HG03442 (cell line): ENCODE measurements around the gene NPHP3.

Source experiments
- ATAC-seq: cut with Tn5 transposase; IDR thresholded peaks from one replicate; pipeline ENCODE4 v1.9.1; 2021; ENCODE audit warnings: mild to moderate bottlenecking, moderate library complexity; ENCODE audit not compliant: unreplicated experiment

Gene NPHP3

GRCh38 chr3:132703733-132704132 lies 18.5 kb downstream of the NPHP3 start:
- ATAC-seq = no peak

- no peak for ATAC-seq
These were observed 26.8 kb downstream of the NPHP3 start for GRCh38 chr3:132695422-132695821.

DNA sequence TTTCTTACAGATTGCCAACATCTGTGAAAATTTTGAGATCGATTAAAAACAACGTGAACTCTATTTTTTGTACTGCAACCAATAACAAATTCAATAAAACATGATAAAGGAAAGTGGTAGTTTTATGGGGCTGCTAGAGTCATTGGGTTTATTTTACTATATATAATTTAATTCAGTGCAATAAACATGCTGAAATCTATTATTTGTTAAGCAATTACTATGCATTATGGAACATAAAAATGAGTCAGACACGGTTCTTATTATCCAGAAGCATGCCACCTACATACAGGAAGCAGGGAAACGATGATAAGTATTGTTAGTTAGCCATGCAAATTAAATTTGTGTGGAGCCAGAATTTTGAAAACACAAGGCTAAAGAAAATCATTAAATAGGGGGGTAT lies 27.2 kb downstream of the NPHP3 start:
- ATAC-seq = no peak

GRCh38 chr3:132690040-132690439 lies 32.2 kb downstream of the NPHP3 start:
- no peak for ATAC-seq

GRCh38 chr3:132682201-132682600 lies 40.0 kb downstream of the NPHP3 start:
- ATAC-seq = no peak

DNA sequence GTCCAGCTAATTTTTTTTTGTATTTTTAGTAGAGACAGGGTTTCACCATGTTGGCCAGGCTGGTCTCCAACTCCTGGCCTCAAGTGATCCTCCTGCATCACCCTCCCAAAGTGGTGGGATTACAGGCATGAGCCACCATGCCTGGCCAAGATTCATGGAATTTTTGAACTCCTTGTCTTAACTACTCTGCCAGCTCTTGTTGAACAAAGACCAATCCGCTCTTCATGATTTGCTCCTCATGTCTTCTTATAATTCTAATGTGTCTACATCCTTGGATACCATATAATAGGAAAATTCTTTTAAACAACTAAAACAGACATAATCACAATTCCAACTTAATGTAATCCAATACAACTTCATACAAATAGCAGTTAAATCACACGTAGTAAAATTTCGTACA lies 40.8 kb downstream of the NPHP3 start:
- ATAC-seq = no peak

GRCh38 chr3:132679911-132680310 lies 42.3 kb downstream of the NPHP3 start:
- ATAC-seq = no peak

DNA sequence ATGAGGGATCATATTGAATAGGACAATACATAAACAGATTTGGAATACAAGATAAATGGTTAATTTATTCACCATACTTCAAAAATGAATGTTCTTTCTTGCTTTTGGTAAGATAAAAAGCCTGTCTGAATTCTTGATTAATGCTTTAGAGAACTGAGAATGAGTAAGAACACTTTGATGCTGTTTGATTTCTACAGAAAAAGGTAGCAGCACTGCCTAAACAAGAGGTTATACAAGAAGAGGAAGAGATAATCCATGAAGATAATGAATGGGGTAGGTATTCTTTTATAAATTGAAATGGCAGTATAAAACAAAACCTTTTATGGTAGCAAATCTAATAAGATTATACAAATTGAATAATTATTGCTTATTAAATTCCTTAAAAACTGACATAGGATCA lies 46.8 kb downstream of the NPHP3 start:
- ATAC-seq = no peak

DNA sequence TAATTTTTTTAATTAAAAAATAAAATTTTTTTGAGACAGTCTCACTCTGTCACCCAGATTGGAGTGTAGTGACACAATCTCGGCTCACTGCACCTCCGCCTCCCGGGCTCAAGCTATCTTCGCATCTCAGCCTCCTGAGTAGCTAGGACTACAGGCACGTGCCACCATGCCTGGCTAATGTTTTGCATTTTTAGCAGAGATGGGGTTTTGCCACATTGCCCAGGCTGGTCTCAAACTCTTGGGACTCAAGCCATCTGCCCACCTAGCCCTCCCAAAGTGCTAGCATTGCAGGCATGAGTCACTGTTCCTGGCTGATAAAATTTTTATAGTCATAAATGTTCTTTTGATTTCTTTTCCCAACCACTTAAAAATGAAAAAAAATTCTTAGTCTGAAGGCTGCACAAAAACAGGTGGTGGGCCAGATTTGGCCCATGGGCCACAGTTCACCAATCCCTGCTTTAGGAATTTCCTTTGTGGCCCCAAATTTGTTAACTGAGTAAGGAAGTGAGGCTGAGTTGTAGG lies 52.9 kb downstream of the NPHP3 start:
- no peak for ATAC-seq

GRCh38 chr3:132665230-132665745 lies 56.9 kb downstream of the NPHP3 start:
- ATAC-seq = no peak

- no peak for ATAC-seq
These were observed 60.0 kb downstream of the NPHP3 start for GRCh38 chr3:132662212-132662611.

GRCh38 chr3:132661101-132661500 lies 61.1 kb downstream of the NPHP3 start:
- no peak for ATAC-seq

DNA sequence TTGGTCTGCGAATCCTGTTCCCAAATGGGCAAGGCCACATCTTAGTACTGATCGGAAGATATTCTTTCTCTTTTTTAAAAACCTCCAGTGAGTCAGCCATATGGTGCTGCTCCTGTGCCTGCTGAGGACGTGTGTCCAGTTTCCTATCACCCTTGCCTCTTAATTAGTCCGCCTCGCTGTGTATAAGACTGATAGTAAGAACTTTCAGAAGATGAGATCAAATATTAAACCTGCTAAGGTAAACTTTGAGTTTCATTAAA lies 61.5 kb downstream of the NPHP3 start:
- ATAC-seq = no peak

DNA sequence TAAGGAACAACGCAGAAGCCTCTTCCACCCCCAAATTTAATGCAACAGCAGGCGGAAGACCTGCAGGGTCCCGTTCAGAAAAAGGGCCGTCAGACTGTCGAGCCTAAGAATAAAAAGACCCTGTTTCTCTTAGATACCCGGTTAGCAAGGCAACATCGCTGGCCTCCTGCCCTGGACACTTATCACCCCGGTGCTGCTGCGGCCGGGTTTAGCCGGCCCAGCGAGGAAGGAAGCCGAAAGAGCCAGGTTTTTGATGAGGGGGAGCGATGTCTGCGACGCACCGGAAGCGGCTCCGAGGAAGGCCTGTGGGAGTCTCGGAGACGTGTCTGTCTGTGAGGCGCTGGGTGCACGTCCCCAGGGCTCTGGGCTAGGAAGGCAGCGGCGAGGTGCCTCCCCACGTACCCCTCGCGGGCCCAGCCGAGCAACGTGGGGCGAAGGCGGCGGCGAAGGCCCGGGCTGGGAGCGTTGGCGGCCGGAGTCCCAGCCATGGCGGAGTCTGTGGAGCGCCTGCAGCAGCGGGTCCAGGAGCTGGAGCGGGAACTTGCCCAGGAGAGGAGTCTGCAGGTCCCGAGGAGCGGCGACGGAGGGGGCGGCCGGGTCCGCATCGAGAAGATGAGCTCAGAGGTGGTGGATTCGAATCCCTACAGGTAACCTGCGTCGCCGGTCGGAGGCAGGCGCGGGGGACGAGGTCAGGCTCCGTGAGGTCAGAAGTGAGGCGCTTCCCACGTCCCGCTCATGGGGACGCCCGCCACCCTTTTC lies 62.0 kb downstream of the NPHP3 start, which contains the start of gene UBA5:
Gene UBA5 (plus strand): TSS at position 278 of the 759 bp plus-strand sequence. CDS start 209 bp downstream, at position 487.
- ATAC-seq = peak; percentile 73

GRCh38 chr3:132659365-132660051 lies 62.7 kb downstream of the NPHP3 start, which contains the start of gene ACAD11:
Gene ACAD11, minus strand, starts transcription at chr3:132659809. Its CDS starts 58 bp downstream, at chr3:132659751.
- peak; percentile 51 for ATAC-seq

DNA sequence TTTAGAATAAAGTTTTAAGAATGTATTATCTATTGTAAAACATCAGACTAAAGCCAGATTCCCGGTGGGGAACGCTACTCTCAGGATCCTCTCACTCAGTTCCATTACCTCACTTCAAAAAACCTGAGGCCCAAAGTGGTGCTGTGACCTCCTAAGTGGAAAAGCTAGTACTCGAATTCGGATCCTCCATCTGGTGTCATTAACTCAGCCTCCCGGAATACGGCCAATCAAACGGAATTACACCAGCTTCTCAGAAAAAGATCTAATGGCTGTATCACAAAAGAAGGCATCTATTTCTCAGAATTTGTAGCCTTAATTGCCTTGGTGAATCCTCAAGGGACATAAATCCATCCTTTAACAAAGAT lies 63.2 kb downstream of the NPHP3 start:
- ATAC-seq = peak; percentile 7

DNA sequence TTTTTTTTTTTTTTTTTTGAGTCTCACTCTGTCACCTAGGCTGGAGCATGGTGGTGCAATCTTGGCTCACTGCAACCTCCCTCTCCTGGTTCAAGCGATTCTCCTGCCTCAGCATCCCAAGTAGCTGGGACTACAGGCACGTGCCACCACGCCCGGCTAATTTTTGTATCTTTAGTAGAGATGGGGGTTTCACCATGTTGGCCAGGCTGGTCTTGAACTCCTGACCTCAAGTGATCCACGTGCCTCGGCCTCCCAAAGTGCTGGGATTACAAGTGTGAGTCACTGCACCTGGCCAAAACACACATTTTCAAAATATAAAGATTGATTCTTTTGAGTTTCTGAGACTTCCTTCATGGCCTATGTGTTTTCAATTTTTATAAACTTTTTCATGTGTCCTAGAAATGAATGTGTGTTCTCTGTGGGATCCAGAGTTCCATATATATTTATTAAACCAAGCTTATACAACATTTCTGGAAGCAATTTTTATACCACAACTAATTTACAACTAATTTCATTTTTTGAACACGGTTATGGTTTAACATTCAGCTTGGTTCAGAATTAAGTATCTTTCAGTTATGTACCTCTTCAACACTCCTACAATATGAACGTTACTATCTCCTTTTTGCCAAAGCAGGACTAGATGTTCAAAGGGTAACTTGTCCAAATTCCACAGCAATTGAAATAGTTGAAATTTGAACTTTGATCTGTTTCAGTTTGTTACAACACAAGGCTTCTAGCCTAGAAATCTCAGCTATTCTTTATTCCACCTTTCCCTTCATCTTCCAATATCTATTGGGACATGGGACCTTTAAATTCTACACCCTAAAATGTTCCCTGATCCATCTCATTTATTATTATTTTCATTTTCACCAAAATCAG lies 64.1 kb downstream of the NPHP3 start:
- no peak for ATAC-seq

DNA sequence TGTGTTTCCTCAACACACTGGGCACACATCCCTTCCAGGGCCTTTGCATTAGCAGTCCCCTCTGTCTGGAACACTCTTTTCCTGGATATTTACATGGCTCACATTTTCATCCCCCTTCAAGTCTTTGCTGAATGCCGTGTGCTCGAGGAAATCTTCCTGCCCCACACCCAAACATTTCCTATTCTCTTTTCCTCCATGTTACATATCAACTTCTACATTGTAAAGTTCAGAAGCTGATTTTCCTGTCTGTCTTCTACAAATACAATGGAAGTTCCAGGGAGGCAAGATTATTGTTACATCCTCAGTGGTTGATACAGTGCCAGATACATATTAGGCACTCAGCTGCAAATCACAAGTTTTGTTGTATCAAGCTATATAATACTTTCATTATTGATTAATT lies 66.7 kb downstream of the NPHP3 start:
- ATAC-seq = no peak

DNA sequence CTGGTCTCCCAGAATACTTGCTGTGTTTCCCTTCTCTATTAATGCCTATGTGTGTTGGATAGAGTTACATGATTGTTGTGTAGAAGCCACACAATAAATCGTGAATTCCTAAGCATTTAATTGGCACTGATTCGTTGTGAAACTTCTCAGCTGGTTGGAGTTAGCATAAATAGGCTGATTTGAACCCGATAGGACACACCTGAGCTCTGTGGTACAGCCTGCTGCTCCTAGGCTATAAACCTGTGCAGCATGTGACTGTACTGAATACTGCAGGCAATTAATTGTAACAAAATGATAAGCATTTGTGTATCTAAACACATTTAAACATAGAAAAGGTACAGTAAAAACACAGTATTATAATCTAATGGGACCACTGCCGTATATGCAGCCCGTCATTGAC lies 67.5 kb downstream of the NPHP3 start:
- no peak for ATAC-seq

GRCh38 chr3:132654190-132654589 lies 68.0 kb downstream of the NPHP3 start:
- ATAC-seq = no peak

DNA sequence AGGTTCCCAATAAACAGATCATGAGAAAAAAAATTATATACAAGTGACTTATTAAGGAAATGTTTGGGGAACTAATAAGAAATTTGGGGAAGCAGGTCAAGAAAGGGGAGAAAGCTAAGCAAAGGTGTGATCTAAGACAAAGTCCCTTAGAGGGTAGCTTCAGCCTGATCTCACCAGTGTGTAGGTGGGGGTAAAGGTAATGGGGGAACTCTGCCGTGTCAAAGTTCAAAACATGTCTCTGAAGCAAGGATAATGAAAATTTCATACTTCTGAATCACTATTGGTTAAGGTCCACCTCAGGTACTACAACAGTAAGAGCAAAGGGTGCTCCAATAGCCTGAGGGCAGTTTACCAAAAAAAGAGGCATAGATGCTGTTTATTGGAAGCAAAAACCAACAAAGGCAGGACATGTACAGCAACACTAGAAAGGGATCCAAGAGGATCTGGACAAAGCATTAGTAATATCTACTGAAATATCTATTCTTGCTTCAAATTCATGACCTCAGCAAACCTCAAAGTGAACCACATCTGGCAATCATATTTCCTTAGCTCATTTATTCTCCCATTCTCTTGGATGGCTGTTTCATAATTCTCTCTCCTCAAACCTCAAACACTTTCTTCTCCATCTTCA lies 69.5 kb downstream of the NPHP3 start:
- ATAC-seq = no peak
